Testis (tissue), 2 donors: Measurements from ENCODE around the gene ZFP36L1.

Experiments
- CTCF ChIP-seq, 3 experiments: fragments of 450-650 bp in 2 of 3; fragments of 200-600 bp in 1 of 3; sonication (generic) in 1 of 3; IDR thresholded peaks; one replicate each; pipeline ENCODE4 v1.5.1; 2016 to 2019; ENCODE audit warnings: antibody characterized with exemption in 3 of 3, mild to moderate bottlenecking in 2 of 3, moderate library complexity in 1 of 3
- POLR2A ChIP-seq: fragments of 450-650 bp; IDR thresholded peaks from one replicate; pipeline ENCODE4 v1.6.1; 2017; ENCODE audit warnings: antibody characterized with exemption, mild to moderate bottlenecking, moderate library complexity

GRCh38 chr14:68823434-68824206, 30.8 kb upstream of the ZFP36L1 start:
- TF ChIP-seq POLR2A: no peak
- no peak for TF ChIP-seq CTCF (IDR thresholded peaks at IDR 0.05)
